HL-60/S4 (cell line): Measurements from ENCODE around the gene SLC1A7.

Experiments used
- in situ Hi-C: fragments of 300-500 bp; cut with MboI; formaldehyde crosslinking; loops from 2 replicates; pipeline ENCODE4 v1.14.3; 2022; ENCODE audit warnings: low sequenced_read_pairs

SLC1A7 gene

DNA sequence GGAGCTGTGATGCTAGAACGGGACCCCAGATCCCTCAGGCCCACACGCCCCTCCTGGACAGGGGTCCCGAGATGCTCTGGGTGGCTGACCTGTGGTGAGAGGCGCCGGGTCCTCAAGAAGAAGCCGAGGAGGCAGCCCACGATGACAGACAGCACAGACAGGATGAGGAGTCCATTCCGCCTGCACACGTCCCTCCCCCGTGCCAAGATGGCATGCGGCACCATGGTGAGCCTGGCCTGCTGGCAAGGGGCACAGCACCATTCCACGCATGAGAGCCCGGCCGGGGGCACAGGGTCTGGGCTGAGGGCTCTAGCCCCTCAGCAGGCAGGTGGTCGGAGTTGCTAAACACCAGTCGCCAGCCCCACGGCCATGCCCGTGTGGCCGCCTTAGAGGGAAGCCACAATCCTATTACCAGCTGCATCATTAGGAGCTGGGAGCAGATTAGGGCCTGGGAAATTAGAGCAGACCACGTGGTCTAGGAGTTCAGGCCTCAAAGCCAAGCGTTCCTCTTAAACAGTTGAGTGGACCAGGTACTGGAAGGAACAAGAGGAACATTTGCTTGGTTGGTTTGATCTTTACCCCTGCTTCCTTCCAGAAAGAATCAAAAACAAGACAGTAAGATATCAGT lies at the start of gene SLC1A7:
TSS of gene SLC1A7 (minus strand) at position 413 of the 628 bp plus-strand sequence. CDS start at position 224, 189 bp downstream.
- in situ Hi-C loops = no loop called here

DNA sequence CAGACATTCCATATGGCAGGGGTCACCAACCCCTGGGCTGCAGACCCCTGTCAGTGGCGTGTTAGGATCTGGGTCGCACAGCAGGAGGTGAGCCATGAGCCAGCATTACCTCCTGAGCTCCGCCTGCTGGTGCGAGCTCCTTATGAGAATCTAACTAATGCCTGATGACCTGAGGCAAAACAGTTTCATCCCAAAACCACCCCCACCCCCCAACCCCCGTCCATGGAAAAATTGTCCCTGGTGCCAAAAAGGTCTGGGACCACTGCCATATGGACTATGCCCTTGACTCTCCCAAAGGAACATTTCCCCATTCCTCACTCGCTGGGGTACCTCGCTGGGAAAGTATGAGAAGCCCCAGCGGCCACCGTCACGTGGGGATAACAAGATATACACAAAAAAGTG lies 47.8 kb upstream of the SLC1A7 start:
- in situ Hi-C loops = loop anchor here (25.0 kb wide), 1 partner anchor 278 kb away; the partner anchor contains the start of gene ECHDC2

DNA sequence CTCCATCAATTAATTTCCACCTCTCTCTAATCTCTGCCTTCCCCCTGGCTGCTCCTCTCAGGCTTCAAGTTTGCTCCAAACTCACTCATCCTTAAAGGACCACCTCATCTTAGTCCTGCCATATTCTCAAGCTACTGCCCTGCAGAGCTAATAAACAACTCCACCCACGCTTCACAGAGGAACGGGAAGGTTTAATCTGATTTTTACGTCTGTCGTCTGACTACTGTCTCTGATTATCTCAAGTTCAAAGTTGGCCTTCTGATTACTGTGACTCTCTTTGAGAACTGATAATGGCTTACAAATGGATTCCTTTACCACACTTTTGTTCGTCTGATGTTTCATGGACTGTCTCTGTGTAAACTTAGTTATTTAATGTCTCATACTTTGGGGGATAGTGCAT lies 46.6 kb upstream of the SLC1A7 start:
- in situ Hi-C loops = loop anchor here (10.0 to 25.0 kb wide), 2 partner anchors 277 to 484 kb away; partner anchors contain the start of gene ECHDC2

DNA sequence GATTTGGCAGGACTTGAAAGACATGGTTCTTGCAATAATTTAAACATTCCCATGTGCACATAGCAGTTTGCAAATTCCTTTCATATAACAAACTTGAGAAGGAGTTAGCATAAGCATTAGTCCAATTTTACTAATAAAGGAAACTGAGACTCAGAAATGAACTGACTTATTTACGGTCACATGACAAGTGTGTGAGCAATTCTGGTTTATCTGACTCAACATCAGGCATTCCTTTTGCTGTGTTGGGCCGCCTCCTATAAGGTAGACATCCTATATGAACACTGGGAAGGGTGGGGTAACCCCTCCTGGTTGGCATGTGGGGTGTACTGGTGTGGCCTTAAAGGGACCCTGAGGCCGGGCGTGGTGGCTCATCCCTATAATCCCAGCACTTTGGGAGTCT lies 45.7 kb upstream of the SLC1A7 start:
- in situ Hi-C loops = loop anchor here (10.0 to 25.0 kb wide), 2 partner anchors 276 to 483 kb away; partner anchors contain the start of gene ECHDC2

DNA sequence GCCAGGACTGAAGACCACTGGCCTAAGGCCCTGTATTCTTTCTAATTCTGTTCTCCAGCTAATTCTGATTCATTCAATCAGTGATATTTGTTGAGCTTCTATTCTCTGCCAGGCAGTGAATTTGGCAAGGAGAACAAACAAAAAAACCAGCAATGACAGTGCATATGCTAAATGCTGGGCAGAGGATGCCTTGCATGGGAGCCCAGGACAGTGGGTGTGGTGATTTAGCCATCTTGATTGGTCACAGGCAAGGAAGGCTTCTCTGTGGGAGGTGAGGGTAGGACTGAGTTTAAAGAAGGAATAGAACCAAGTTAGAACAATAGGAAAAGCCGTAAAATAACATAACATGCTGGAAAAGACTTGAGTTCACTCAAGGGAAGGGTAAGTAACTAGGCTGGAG lies 45.0 kb upstream of the SLC1A7 start:
- in situ Hi-C loops = loop anchor here (10.0 to 25.0 kb wide), 2 partner anchors 275 to 483 kb away; partner anchors contain the start of gene ECHDC2

DNA sequence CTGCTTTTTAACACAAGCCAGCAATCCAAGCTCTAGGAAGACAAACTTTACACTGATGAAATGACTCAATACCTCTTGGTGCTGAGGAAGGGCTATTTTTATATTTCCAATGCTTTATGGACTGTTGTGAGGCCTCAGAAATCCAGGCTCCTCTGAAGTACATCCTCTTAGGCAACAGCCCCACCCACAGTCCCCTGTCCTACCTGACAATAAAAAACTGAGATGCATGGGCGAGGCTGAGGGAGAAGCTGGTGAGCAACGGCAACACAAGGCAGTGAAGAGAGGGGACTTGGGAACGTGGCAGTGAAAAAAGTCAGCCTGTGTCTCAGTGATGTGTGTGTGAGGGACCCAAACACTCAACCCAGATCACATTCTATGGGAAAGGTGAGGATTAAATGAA lies 44.1 kb upstream of the SLC1A7 start:
- in situ Hi-C loops = loop anchor here (10.0 to 25.0 kb wide), 2 partner anchors 274 to 482 kb away; partner anchors contain the start of gene ECHDC2

DNA sequence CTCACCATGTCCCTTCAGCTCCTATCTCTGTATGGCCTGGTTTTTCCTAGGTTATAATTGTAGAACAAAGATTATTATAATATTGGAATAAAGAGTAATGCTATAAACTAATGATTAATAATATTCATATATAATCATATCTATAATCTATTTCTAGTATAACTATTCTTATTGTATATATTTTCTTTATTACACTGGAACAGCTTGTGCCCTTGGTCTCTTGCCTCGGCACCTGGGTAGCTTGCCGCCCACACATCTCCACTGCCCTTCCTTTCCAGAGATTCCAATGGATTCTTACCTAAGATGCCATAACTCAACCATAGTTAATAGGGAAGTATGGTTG lies 43.5 kb upstream of the SLC1A7 start:
- in situ Hi-C loops = loop anchor here (10.0 to 25.0 kb wide), 2 partner anchors 274 to 481 kb away; partner anchors contain the start of gene ECHDC2

DNA sequence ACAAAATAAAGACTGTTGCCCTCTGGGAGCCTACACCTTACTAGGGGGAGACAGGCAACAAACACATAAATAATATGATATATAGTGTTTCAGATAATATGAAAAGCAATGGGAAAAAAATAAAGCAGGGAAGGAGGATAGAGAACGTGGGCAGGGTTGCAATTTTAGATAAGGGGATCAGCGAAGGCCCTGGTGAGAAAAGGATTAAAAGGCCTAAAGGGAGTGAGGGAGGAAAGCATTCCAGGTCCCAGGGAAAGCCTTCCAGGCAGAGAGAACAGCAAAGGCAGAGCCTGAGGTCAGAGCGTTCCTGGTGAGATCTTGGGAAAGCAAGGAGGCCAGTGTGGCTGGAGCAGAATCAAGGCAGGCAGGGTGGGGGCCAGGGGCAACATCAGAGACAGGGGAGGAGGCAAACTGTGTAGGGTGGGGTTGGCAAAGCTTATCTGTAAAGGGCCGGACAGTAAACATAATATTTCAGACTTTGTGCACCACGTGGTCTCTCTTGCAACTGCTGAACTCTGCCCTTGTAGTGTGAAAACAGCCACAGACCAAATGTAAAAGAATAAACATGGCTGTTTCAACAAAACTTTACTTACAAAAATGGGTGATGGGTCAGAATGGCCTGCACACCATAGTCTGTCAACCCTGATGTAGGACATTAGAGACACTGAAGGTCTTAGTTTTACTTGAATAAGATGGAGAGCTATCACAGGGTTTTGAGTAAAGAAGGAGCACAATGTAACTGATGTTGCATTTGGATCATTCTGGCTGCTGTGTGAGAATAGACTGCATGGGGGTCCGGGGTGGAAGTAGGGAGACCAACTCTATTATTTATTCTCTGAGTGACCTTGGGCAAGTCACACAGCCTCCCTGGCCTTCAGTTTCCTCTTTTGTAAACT lies 40.9 kb upstream of the SLC1A7 start:
- in situ Hi-C loops = loop anchor here (10.0 to 25.0 kb wide), 2 partner anchors 271 to 479 kb away; partner anchors contain the start of gene ECHDC2

DNA sequence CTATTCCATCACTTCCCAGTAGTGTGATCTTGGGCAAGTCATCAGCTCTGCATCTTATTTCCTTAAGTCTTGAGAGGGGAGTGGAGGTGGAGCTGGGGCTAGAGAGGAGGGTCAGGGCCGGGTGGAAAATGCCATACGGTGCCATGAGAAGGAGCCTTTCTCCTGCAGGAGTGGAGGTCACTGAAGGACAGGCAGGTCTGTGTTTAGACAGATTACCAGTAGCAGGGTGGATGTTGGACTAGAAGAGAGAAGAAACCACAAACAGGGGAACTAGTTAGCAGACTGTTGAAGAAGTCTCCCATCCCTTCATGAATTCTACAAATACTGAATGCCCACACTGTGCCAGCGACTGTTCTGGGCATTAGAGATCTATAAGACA lies 40.3 kb upstream of the SLC1A7 start:
- in situ Hi-C loops = loop anchor here (10.0 to 25.0 kb wide), 2 partner anchors 270 to 478 kb away; partner anchors contain the start of gene ECHDC2

DNA sequence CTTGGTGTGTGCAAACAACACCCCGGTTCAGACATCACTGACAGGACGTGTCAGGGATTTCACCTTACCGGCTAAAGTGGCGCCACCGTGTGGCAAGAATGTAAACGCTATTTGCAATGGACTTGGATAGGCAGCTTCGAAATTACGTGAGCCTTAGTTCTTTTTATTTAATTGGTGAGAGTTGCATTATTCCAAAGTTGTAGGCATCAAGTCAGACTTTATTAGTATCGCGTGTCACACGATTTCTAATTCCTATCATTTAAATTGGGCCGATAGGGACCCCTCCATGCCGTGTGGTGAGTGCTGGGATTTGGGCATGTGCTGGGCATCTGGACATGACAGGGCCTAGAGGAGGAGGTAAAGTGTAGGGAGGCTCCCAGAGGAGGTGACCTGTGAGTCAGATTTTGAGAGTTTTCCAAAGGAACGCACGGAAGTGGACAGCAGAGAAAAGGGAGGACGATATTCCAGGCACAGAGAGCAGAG lies 39.7 kb upstream of the SLC1A7 start:
- in situ Hi-C loops = loop anchor here (10.0 to 25.0 kb wide), 2 partner anchors 270 to 477 kb away; partner anchors contain the start of gene ECHDC2

DNA sequence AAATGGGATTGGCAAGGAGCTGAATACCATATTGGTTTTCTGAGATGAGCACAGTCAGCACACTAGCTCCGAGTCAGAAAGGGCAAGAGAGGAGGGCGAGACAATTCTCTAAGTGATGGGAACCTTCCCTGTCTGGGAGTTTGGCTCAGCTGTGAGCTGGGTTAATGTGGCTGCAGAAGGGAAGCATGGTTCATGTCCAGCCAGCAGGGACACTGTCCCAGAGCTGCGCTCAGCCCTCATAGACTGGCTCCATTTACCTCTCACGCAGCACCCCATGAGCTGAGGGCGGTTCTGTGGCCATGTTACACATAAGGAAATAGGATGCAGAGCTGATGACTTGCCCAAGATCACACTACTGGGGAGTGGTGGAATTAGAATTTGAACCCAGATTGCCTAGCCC lies 38.5 kb upstream of the SLC1A7 start:
- in situ Hi-C loops = loop anchor here (10.0 to 25.0 kb wide), 2 partner anchors 269 to 476 kb away; partner anchors contain the start of gene ECHDC2

DNA sequence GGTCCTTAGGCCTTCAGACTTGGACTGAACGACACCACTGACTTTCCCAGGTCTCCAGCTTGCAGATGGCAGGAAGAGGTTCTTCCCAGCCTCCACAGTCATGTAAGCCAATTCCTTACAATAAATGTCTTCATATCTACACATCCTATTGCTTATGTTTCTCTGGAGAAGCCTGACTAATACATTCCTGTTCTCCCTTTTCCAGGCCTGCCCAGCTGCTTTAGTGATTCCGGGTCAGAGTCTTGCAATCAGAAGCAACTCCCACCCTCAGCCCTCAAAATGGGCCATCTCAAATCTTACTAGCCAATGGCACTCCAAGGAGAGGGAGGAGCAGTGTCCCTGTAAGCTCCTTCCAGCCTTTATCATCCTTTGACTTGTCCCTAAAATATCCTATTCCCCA lies 37.8 kb upstream of the SLC1A7 start:
- in situ Hi-C loops = loop anchor here (10.0 to 25.0 kb wide), 2 partner anchors 268 to 475 kb away; partner anchors contain the start of gene ECHDC2

DNA sequence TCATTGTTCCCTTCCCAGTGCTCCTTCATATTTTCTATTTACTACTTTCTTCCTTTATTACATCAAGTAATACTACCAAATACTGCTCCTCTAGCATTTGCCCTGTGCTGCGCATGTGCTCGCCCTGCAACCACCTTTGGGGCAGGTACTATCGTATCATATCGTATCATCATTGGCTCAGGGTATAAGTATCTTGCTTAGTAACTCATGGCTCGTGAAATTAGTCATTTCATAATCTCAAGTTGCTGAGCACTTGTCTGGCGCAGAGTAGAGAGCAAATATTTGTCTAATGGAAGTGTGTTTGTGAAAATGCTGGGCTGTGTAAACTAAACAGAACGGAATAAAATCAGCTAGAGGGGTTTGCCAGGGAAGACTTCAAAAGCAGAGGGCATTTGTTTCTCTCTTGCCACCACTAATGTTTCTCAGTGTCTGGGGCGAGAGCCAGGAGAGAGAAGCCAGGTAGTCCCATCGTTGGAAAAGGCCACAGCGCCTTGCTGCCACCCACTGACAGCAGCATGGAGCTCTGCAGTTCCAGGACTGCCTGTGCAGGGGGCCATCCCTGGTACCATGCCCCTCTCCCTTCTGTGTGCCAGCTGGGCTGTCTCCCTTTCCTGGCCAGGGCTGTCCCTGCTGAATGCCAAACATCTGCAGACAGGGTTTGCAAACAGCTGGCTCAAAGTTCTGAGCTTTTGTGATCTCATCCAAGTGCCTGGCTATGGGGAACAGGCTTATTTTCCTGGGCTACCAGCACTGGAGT lies 34.2 kb upstream of the SLC1A7 start:
- in situ Hi-C loops = loop anchor here (25.0 kb wide), 1 partner anchor 264 kb away; the partner anchor contains the start of gene ECHDC2

DNA sequence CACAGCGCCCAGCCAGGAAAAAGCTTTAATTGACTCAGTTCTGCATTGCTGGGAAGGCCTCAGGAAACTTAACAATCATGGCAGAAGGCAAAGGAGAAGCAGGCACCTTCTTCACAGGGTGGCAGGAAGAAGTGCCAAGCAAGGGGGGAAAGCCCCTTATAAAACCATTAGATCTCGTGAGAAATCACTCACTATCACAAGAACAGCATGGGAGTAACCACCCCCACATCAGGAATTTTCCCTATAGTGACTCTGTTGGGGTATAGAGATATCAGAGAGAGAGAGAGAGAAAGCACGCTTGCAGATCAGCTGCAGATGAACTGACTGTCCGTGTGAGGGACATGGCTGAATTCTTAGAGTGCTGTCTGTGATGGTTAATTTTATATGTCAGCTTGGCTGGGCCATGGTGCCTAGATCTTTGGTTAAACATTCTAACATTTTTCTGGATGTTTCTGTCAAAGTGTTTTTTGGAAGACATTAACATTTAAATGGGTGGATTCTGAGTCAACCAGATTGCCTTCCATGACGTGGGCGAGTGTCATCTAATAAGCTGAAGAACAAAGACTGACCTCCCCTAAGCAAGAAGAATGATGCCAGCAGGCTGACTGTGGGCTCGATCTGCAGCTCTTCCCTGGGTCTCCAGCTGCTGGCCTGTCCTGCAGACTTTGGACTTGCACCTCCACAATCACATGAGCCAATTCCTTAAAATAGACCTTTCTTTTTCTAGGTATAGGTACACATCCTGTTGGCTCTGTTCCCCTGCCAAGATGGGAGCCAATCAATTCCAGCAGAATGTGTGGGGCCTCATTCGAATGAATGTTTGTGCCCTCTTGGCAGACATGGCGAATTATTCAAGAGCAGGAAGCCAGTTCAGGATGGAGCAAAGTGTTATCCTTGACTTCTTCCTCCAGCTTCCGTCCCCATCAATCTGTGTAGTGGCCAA lies 32.8 kb upstream of the SLC1A7 start:
- in situ Hi-C loops = loop anchor here (25.0 kb wide), 1 partner anchor 263 kb away; the partner anchor contains the start of gene ECHDC2

DNA sequence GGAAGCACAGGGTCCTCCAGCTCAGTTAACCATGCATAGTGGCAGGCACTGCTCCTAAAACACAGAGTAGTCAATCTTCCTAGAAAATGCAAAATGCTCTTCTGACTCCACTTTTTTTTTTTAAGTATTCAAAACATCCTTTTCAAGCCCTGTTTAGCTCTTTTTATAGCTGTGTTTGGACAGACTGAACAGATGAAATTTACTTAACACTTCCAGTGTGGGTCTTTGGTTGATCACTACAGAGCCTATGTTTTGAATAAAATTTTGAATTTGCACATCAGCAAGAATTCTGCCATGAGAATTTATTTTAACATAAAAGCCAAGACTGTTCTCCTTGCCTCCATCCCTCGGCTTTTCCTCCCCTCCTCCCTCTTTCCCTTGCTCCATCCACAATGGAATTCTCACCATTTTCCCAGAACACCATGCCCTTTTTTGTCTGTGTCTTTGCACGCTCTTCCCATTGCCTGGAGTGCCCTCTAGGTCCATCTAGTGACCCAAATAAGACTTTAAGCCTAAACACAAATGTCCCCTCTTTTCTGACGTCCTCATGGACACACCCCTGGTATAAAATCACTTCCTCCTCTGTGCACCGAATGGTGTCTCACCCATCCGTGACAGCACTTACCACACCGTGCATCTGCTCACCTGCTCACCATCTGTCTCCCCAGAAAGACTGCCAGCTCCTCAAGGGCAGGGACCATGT lies 30.1 kb upstream of the SLC1A7 start:
- in situ Hi-C loops = no loop called here

DNA sequence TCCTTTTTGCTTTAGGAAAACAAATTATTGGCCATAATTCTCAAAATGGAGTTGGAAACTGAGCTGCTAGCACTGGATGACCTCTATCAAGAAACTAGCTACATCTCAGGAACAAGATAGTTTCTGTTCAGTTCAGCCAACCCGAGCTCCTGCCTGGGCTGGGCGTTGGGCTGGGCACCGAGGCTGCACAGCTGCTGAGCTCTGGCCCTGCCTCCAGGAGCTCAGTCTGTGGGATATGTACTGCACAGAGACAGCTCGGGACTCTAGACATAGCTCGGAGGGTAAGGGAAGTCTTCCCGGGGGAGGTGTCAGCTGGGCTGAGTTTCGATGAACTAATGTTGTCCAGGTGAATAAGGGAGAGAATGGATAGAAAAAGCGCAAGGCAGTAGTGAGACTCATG lies 24.5 kb upstream of the SLC1A7 start:
- in situ Hi-C loops = no loop called here

DNA sequence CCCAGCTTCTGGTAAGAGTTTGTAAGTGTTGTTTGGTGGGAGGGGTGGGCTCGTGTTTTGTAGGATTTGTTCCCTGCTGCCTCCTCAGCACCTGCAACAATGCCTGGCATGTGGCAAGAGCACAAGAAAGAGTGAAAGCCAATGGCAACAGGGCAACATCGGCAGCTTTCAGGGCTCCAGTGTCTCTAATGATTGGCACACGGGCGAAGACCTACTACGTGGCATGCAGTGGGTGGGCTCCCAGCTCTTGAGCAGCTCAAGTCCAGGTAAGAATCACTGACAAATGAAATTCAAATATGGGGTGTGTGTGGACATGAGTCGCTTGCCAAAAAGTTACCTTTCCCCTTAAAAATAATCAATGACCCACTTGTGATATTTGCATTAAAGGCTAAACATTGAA lies 23.9 kb upstream of the SLC1A7 start:
- in situ Hi-C loops = no loop called here

DNA sequence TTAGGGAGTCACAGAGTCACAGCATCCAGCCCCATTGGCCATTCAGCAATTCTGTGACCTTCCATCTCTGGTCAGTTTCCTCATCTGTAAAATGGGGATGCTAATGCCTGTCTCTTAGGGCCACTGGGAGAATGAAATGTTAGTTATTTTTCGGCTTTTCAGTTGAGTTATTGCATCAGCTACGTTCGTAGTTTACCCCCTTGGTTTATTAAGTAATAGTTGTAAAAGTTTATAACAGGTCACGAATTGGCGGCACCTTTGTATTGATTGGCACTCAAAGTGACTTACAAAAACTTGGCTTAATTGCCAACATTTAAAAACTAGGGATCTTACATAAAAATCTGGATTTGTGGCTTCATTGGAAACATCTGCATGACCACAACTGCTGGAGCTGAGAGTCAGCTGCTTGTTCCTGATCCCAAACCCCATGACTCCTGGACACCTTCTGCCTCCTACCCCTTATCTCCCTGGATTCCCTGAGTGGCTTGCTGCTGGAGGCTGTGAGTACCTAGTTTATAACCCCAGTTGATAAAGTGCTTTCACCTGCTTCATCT lies 23.0 kb upstream of the SLC1A7 start:
- in situ Hi-C loops = no loop called here
